Activated T-helper 1 cell treated with anti-CD3 and anti-CD28 coated beads, Interleukin-12 subunit alpha, Interleukin-12 subunit beta, Interleukin-2, Interleukin-4 antibody, amounts not matched to agents 30 ng/mL and 10 ng/mL and 1 ng/mL, durations not matched to agents 14 hours and 24 hours and 36 hours (primary cell): ENCODE measurements around the gene CISH. TPM values are rescaled to one million over a fixed set of nuclear protein-coding genes. Genes with fewer than 3 reads are reported as not detected.

ENCODE experiments used
- DNase-seq: peaks from one replicate; pipeline ENCODE4 v3.0.0; 2021; ENCODE audit warnings: low spot score
- H3K27ac Mint-ChIP-seq: one replicate; pipeline ENCODE4 v1.8.0; 2021; ENCODE audit warnings: mild to moderate bottlenecking, mixed read lengths
- H3K27me3 Mint-ChIP-seq: one replicate; pipeline ENCODE4 v1.8.0; 2022; ENCODE audit warnings: mild to moderate bottlenecking, moderate library complexity, mixed read lengths; ENCODE audit not compliant: insufficient read depth
- H3K36me3 Mint-ChIP-seq: one replicate; pipeline ENCODE4 v1.8.0; 2021; ENCODE audit warnings: low read depth, mixed read lengths
- H3K4me1 Mint-ChIP-seq: one replicate; pipeline ENCODE4 v1.8.0; 2021; ENCODE audit warnings: low read depth, mixed read lengths
- H3K4me3 Mint-ChIP-seq: one replicate; pipeline ENCODE4 v1.8.0; 2021; ENCODE audit warnings: mild to moderate bottlenecking, moderate library complexity, mixed read lengths
- H3K9me3 Mint-ChIP-seq: one replicate; pipeline ENCODE4 v1.8.0; 2021; ENCODE audit warnings: mixed read lengths
- intact Hi-C: fragments of 100-400 bp; cut with micrococcal nuclease; formaldehyde crosslinking; loops from one replicate; pipeline ENCODE4 v1.15.1; 2024
- total RNA-seq: library from RNA; stranded (reverse); gene quantifications from 2 replicates; pipeline ENCODE4 v1.2.3, GENCODE V29; 2022

The CISH gene
- total RNA-seq, 1 donor from 2014 or later: 334 TPM

DNA sequence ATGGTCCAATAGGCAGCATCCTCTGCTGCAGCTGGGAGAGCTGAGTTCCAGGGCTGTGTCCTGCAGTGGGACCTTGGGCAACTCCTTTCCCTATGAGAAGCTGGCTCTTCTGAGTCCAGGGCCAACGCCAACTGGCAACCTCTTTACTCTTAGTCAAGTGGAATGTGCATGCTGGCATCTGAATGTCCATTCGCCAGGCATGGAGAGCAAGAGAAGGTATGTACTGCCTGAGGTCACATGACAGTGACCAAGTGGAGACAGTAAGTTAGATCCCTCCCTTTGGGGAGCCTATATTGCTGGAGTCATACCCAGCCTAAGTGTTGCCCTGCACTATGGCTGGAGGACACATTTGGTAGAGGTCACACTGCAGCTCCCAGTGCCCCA lies 30.1 kb downstream of the CISH start:
- H3K27me3 Mint-ChIP-seq: no peaks in the 10 kb centered on the region
- DNase-seq: no peak
- peaks cover 74% of the 10 kb centered on the region for H3K4me1 Mint-ChIP-seq
- H3K4me3 Mint-ChIP-seq: no peak overlapping the region
- H3K27ac Mint-ChIP-seq: no peak overlapping the region
- no peaks in the 10 kb centered on the region for H3K9me3 Mint-ChIP-seq
- peaks cover 60% of the 10 kb centered on the region for H3K36me3 Mint-ChIP-seq
- intact Hi-C loops: no loop called here

- intact Hi-C loops: no loop called here
- DNase-seq: no peak
- H3K27ac Mint-ChIP-seq: peak overlapping the region; percentile 63
- no peaks in the 10 kb centered on the region for H3K9me3 Mint-ChIP-seq
- H3K4me3 Mint-ChIP-seq: no peak overlapping the region
- H3K36me3 Mint-ChIP-seq: peaks cover 61% of the 10 kb centered on the region
- no peaks in the 10 kb centered on the region for H3K27me3 Mint-ChIP-seq
- peaks cover 74% of the 10 kb centered on the region for H3K4me1 Mint-ChIP-seq
Measured at GRCh38 chr3:50580683-50581458, 30.7 kb downstream of the CISH start.

- peak overlapping the region; percentile 12 for H3K27ac Mint-ChIP-seq
Measured at GRCh38 chr3:50577348-50577747, 34.2 kb downstream of the CISH start.

GRCh38 chr3:50575372-50575771 lies 36.2 kb downstream of the CISH start:
- peak overlapping the region; percentile 42 for H3K4me3 Mint-ChIP-seq
- peaks cover 42% of the 10 kb centered on the region for H3K36me3 Mint-ChIP-seq

More at GRCh38 chr3:50577348-50577747, 34.2 kb downstream of the CISH start:
- Mint-ChIP-seq H3K4me1 (peaks cover 79% of the 10 kb centered on the region), H3K9me3 (no peaks in the 10 kb centered on the region), H3K4me3 (no peak overlapping the region), H3K36me3 (peaks cover 49% of the 10 kb centered on the region), H3K27me3 (no peaks in the 10 kb centered on the region)
- intact Hi-C loops: no loop called here
- DNase-seq: no peak

DNA sequence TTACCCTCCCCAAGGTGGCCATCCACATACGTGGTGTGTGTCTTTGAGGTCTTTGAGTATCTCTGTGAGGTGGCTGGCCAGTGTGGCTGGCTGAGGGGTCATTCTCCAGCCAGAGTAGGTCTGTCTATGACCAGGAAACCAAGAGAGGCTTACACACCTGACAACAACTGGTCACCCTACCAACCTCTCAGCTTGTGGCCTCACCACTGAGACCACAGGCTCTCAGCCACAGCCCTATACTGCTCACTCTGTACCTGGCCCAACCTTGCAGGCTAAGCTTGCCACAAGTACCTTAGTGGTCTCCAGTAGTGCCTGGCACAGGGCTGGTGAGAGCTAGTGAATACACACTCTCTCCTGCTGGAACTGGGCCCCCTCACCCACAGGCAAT lies 37.1 kb downstream of the CISH start:
- DNase-seq: peak; percentile 31
- intact Hi-C loops: loop anchor here (5.0 kb wide), 1 partner anchor 398 kb away; no protein-coding TSS in a partner anchor
- H3K4me1 Mint-ChIP-seq: peaks cover 78% of the 10 kb centered on the region
- no peaks in the 10 kb centered on the region for H3K27me3 Mint-ChIP-seq
- peak overlapping the region; percentile 97 for H3K4me3 Mint-ChIP-seq
- no peaks in the 10 kb centered on the region for H3K9me3 Mint-ChIP-seq
- peak overlapping the region; percentile 97 for H3K27ac Mint-ChIP-seq
- peaks cover 42% of the 10 kb centered on the region for H3K36me3 Mint-ChIP-seq

More at GRCh38 chr3:50575372-50575771, 36.2 kb downstream of the CISH start:
- no peak for DNase-seq
- H3K27ac Mint-ChIP-seq: peak overlapping the region; percentile 97
- peaks cover 81% of the 10 kb centered on the region for H3K4me1 Mint-ChIP-seq
- no peaks in the 10 kb centered on the region for H3K27me3 Mint-ChIP-seq
- intact Hi-C loops: no loop called here
- no peaks in the 10 kb centered on the region for H3K9me3 Mint-ChIP-seq

GRCh38 chr3:50573566-50574443 lies 37.8 kb downstream of the CISH start:
- H3K4me1 Mint-ChIP-seq: peaks cover 78% of the 10 kb centered on the region
- intact Hi-C loops: loop anchor here (1.0 to 5.0 kb wide), 5 partner anchors 14 to 811 kb away; partner anchors contain the start of genes DOCK3 and MANF
- no peaks in the 10 kb centered on the region for H3K27me3 Mint-ChIP-seq
- DNase-seq: peak; percentile 84
- H3K9me3 Mint-ChIP-seq: no peaks in the 10 kb centered on the region
- peak overlapping the region; percentile 97 for H3K27ac Mint-ChIP-seq
- peak overlapping the region; percentile 97 for H3K4me3 Mint-ChIP-seq
- H3K36me3 Mint-ChIP-seq: peaks cover 37% of the 10 kb centered on the region

DNA sequence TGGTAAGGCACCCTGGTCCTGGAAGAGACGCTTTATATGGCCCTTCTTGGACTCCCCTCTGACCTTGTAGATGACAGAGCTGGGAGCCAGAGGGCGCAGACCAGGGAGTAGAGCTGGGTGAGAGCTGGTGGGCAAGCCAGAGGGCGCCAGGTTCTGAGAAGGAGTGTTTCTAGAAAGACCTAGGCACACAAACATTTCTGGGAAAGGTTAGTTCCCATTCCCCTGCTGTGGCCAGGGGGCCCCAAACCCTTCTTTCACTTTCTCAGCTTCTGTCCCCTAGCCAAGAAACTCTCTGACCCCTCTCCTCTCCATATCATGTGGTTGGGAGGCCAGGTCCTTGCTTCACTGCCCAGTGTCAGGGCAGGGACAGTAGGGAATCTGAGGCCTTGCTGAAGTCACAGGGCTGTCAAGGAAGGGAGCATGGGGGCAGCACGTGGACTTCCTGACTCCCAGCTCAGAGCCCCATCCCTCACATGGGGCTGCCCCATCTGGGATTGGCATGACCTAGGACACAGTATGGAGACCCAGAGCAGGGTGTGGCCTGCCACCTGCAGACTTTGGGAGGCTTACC lies 38.7 kb downstream of the CISH start:
- peak; percentile 42 for DNase-seq
- Mint-ChIP-seq H3K27ac (peak overlapping the region; percentile 97), H3K9me3 (no peaks in the 10 kb centered on the region), H3K4me3 (peak overlapping the region; percentile 97), H3K27me3 (no peaks in the 10 kb centered on the region), H3K4me1 (peaks cover 78% of the 10 kb centered on the region), H3K36me3 (peaks cover 32% of the 10 kb centered on the region)
- intact Hi-C loops: loop anchor here (1.0 to 5.0 kb wide), 9 partner anchors 15 to 1096 kb away; partner anchors contain the start of genes DOCK3 and MANF

- peak overlapping the region; percentile 97 for H3K4me3 Mint-ChIP-seq
- H3K4me1 Mint-ChIP-seq: peaks cover 77% of the 10 kb centered on the region
- peak overlapping the region; percentile 97 for H3K27ac Mint-ChIP-seq
- no peaks in the 10 kb centered on the region for H3K9me3 Mint-ChIP-seq
- peak; percentile 75 for DNase-seq
- no peaks in the 10 kb centered on the region for H3K27me3 Mint-ChIP-seq
- H3K36me3 Mint-ChIP-seq: peaks cover 27% of the 10 kb centered on the region
- intact Hi-C loops: loop anchor here (1.0 to 5.0 kb wide), 6 partner anchors 42 to 1097 kb away; partner anchors contain the start of gene DOCK3
Measured at GRCh38 chr3:50572158-50572557, 39.4 kb downstream of the CISH start.

DNA sequence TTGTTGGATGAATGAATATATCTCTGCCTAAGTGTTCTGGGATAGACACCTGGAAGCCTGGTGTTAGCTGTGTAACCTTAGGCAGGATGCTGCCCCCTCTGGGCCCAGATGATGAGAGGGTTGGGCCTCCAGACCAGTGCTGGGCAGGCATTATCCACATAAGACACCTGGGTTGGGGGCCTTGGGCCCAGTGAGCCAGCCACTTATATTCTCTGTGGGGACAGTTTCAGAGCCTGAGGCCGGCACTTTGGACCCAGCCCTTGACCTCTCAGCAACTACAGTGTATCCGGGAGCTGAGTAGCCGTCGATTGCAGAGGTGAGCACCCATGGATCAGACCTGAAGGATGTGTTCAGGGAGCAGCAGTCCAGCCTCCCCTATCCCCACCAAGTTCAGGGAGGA lies 40.1 kb downstream of the CISH start:
- H3K9me3 Mint-ChIP-seq: no peaks in the 10 kb centered on the region
- peaks cover 81% of the 10 kb centered on the region for H3K4me1 Mint-ChIP-seq
- peak overlapping the region; percentile 97 for H3K27ac Mint-ChIP-seq
- peak overlapping the region; percentile 97 for H3K4me3 Mint-ChIP-seq
- peaks cover 27% of the 10 kb centered on the region for H3K36me3 Mint-ChIP-seq
- H3K27me3 Mint-ChIP-seq: no peaks in the 10 kb centered on the region
- intact Hi-C loops: loop anchor here (5.0 kb wide), 1 partner anchor 401 kb away; no protein-coding TSS in a partner anchor
- DNase-seq: no peak

DNA sequence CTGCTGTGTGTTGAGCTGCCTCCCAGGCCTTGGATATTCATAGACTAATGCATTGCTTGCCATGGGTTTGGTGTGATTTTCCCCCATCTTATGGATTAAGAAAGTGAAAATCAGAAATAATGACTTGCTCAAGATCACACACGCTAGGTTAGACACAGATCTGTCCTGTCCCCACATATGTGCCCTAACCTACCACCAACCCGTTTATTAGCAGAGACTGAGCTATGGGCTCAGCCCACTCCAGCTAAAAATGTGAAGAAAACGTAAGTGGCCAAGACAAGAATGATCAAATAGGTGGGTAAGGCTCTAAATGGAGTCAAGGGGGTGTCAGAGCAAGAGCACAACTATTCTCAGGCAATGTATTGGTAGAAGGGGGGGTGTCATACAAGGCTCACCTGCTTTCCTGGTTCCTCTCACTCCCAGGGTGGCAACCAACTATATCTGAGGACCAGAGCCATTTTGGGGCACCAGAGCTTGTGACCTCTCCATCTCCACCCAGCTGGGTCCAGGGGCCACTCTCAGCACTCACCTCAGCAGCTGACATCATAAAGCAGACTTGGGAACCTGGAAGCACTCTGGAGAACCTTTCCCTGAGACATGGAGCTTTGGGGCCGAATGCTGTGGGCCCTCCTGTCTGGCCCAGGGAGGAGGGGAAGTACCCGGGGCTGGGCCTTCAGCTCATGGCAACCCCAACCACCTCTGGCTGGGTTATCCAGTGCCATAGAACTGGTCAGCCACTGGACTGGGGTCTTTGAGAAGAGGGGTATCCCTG lies 40.9 kb downstream of the CISH start:
- intact Hi-C loops: loop anchor here (5.0 kb wide), 1 partner anchor 402 kb away; no protein-coding TSS in a partner anchor
- peak overlapping the region; percentile 97 for H3K27ac Mint-ChIP-seq
- DNase-seq: no peak
- peaks cover 81% of the 10 kb centered on the region for H3K4me1 Mint-ChIP-seq
- H3K4me3 Mint-ChIP-seq: peak overlapping the region; percentile 97
- H3K9me3 Mint-ChIP-seq: no peaks in the 10 kb centered on the region
- H3K27me3 Mint-ChIP-seq: no peaks in the 10 kb centered on the region
- H3K36me3 Mint-ChIP-seq: peaks cover 23% of the 10 kb centered on the region

GRCh38 chr3:50568947-50569749 lies 42.4 kb downstream of the CISH start, which contains the start of gene HEMK1:
HEMK1 (plus strand) TSS chr3:50569522; CDS start chr3:50571105, 1,583 bp downstream.
- DNase-seq: peak; percentile 92
- peaks cover 25% of the 10 kb centered on the region for H3K36me3 Mint-ChIP-seq
- intact Hi-C loops: loop anchor here (1.0 to 10.0 kb wide), 6 partner anchors 232 to 1486 kb away; partner anchors contain the start of genes DUSP7, IFRD2, MANF and RBM15B
- H3K27me3 Mint-ChIP-seq: no peaks in the 10 kb centered on the region
- peak within 1 kb of the TSS; percentile 97 for H3K27ac Mint-ChIP-seq
- H3K9me3 Mint-ChIP-seq: no peaks in the 10 kb centered on the region
- H3K4me1 Mint-ChIP-seq: peaks cover 78% of the 10 kb centered on the region
- peak within 1 kb of the TSS; percentile 97 for H3K4me3 Mint-ChIP-seq
